Limb (tissue), 2 donors: ENCODE results near the gene TOP2B.

Source experiments
- DNase-seq, 2 donors: peaks; one replicate each; pipeline ENCODE4 v3.0.0-alpha.2; 2016; ENCODE audit errors: extremely low spot score in 2 of 2

TOP2B gene

GRCh38 chr3:25664812-25665314 lies at the start of gene TOP2B:
Gene TOP2B (minus strand): TSS chr3:25664907. CDS start chr3:25664297, 610 bp downstream.
- peak; percentile 95 to 98 for DNase-seq

DNA sequence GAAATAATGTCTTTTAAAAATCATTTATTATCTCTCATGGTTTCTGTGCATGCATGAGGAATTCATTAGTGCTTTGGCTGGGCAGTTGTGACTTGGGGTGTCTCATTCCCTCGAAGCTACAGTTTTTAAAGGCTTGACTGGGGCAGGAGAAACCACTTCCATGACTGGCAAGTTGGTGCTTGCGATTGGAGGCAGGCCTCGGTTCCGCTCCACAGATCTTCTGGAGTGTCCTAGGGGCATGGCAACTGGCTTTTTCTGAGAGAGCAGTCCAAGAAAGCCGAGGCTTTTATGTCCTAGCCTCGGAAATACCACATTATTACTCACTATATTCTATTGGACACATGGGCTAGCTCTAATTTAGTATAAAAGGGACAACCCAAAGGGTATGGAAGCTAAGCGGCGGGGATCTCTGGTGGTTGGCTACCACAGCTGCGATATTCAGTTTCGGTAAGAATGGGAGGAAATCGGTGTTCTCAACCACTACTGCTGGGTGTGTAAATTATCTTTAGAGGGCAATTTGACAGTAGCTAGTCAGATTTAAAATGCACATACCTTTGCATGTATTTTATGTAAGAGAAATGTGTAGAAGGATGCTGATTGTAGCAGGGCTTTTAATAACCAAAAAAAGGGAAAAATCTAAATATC lies 48.8 kb upstream of the TOP2B start:
- no peak for DNase-seq

GRCh38 chr3:25711090-25711489 lies 46.4 kb upstream of the TOP2B start:
- no peak for DNase-seq

GRCh38 chr3:25708036-25708435 lies 43.3 kb upstream of the TOP2B start:
- no peak for DNase-seq

GRCh38 chr3:25707268-25707926 lies 42.7 kb upstream of the TOP2B start:
- no peak for DNase-seq

DNA sequence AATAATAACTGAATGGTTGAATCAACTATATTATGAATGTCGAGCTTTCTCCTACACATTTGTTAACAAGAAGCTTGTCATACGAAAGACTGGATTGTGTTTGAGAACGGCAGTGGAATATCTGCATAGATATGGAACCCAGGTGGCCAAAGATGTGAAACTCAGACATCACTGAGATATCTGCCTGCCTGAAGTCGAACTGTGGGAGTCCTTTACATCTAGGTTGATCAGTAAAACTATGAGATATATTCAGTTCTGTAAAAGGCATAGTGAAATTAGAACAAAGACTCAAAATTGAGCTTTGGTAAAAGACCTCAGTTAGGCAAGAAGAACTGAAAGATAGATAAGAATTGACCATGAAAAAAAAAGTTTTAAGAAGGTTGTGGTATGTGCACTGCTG lies 41.5 kb upstream of the TOP2B start:
- no peak for DNase-seq

- no peak for DNase-seq
Observed at GRCh38 chr3:25697553-25697952, 32.8 kb upstream of the TOP2B start.

- no peak for DNase-seq
Observed at GRCh38 chr3:25695731-25696420, 31.2 kb upstream of the TOP2B start.

DNA sequence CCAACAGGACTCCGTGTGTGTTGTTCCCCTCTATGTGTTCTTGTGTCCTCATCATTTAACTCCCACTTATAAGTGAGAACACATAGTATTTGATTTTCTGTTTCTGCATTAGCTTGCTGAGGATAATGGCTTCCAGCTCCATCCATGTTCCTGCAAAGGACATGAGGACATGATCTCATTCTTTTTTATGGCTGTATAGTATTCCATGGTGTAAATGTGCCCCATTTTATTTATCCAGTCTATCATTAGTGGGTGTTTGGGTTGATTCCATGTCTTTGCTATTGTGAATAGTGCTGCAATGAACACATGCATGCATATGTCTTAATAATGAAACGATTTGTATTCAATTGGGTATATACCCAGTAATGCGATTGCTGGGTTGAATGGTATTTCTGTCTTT lies 28.5 kb upstream of the TOP2B start:
- no peak for DNase-seq

- DNase-seq: peak in 1 of 2 donors; percentile 79
Observed at GRCh38 chr3:25692341-25692740, 27.6 kb upstream of the TOP2B start.

GRCh38 chr3:25690768-25691533 lies 26.2 kb upstream of the TOP2B start:
- no peak for DNase-seq

DNA sequence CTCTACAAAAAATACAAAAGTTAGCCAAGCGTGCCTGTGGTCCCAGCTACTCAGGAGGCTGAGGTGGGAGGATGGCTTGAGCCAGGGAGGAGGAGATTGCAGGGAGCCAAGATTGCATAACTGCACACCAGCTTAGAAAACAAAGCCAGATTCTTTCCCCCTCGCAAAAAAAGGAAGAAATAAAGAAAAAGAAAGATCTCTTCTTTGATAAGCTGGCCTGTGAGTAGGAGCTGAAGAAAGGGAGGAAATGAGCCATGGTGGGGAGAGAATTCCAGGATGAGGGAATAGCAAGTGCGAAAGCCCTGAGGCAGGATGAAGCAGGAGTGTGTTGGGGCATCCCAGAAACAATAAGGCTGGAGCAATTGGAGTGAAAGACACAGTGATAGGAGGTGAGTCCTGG lies 24.5 kb upstream of the TOP2B start:
- DNase-seq: no peak

DNA sequence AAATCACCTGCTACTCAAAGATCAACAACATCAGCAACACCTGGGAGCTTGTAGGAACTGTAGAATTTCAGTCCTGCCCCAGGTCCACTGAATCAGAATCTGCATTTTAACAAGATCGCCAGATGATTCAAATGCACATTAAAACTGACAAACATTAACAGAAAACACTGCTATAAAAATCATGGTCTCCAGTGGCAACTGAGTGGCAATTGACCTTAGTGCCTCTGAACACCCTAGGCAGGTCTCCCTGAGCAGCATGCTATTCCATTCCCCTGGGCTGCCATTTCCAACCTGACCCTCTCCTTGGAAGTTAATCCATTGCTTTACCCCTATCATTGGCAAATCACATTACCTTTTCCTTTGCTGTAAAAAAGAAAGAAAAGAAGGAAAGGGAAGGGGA lies 23.0 kb upstream of the TOP2B start:
- no peak for DNase-seq

GRCh38 chr3:25686766-25687165 lies 22.1 kb upstream of the TOP2B start:
- no peak for DNase-seq

DNA sequence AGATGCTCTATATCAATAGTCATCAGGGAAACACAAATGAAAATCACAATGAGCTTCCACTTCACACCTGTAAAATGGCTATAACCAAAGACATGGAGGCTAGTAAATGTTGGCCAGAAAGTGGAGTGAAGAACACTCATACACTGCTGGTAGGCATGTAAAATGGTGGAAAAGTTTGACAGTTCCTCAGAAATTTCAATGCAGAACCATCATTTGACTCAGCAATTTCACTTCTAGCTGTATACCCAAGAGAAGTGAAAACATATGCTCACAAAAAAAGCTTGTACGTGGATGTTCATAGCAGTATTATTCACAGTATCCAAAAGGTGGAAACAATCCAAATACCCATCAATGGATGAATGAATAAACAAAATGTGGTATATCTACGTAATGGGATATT lies 19.2 kb upstream of the TOP2B start:
- DNase-seq: no peak

GRCh38 chr3:25683410-25683809 lies 18.7 kb upstream of the TOP2B start:
- no peak for DNase-seq

- no peak for DNase-seq
Observed at GRCh38 chr3:25679642-25680302, 15.1 kb upstream of the TOP2B start.

DNA sequence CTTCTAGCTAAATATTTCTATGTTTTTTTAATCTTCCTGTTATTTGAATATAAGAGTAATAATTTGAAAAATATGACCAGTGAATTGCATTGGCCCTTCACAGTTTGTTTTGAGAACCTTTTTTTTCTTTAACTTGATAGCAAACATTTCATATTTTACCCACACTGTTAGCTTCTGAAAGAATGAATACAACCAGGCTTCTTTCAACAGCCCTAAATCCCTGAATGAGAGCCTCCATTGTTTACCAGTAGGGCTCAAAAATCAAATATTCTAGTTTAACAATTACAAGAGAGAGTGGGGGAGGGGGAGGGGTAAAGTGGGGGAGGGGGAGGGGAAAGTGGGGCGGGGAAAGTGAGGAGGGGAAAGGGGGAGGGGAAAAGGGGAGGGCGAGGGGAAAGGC lies 14.5 kb upstream of the TOP2B start:
- DNase-seq: no peak

GRCh38 chr3:25678581-25678980 lies 13.9 kb upstream of the TOP2B start:
- DNase-seq: no peak

- DNase-seq: no peak
Observed at GRCh38 chr3:25677121-25677520, 12.4 kb upstream of the TOP2B start.

GRCh38 chr3:25674670-25675069 lies 10.0 kb upstream of the TOP2B start:
- DNase-seq: no peak
